ENCODE results near the gene PAX6.

The PAX6 gene

GRCh38 chr11:31809541-31809856, 1.6 kb downstream of the PAX6 start:
- TF ChIP-seq, protein P1, sequence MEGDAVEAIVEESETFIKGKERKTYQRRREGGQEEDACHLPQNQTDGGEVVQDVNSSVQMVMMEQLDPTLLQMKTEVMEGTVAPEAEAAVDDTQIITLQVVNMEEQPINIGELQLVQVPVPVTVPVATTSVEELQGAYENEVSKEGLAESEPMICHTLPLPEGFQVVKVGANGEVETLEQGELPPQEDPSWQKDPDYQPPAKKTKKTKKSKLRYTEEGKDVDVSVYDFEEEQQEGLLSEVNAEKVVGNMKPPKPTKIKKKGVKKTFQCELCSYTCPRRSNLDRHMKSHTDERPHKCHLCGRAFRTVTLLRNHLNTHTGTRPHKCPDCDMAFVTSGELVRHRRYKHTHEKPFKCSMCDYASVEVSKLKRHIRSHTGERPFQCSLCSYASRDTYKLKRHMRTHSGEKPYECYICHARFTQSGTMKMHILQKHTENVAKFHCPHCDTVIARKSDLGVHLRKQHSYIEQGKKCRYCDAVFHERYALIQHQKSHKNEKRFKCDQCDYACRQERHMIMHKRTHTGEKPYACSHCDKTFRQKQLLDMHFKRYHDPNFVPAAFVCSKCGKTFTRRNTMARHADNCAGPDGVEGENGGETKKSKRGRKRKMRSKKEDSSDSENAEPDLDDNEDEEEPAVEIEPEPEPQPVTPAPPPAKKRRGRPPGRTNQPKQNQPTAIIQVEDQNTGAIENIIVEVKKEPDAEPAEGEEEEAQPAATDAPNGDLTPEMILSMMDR (IDR thresholded peaks at IDR 0.05; ENCODE audit: extremely low read depth, insufficient read depth, missing control alignments): no peak
- in situ Hi-C loops (cut with MboI; ENCODE audit: low pct_unique_long_range_greater_than_20kb, low sequenced_read_pairs, unreplicated experiment): loop anchor here (25.0 kb wide), 1 partner anchor 628 kb away; the partner anchor contains the start of gene WT1
- peak; percentile 32 for DNase-seq (ENCODE audit: low spot score)

- peak; percentile 29 for DNase-seq (ENCODE audit: low spot score)
- TF ChIP-seq, protein P1 (IDR thresholded peaks at IDR 0.05; ENCODE audit: extremely low read depth, insufficient read depth, missing control alignments): no peak
- in situ Hi-C loops (cut with MboI; ENCODE audit: low pct_unique_long_range_greater_than_20kb, low sequenced_read_pairs, unreplicated experiment): loop anchor here (25.0 kb wide), 1 partner anchor 628 kb away; the partner anchor contains the start of gene WT1
Measured at GRCh38 chr11:31808721-31809540, 2.2 kb downstream of the PAX6 start.

- TF ChIP-seq, protein P1 (IDR thresholded peaks at IDR 0.05; ENCODE audit: extremely low read depth, insufficient read depth, missing control alignments): no peak
- DNase-seq (ENCODE audit: low spot score): peak; percentile 24
- in situ Hi-C loops (cut with MboI; ENCODE audit: low pct_unique_long_range_greater_than_20kb, low sequenced_read_pairs, unreplicated experiment): loop anchor here (25.0 kb wide), 1 partner anchor 629 kb away; the partner anchor contains the start of gene WT1
Measured at GRCh38 chr11:31807799-31808667, 3.1 kb downstream of the PAX6 start.

DNA sequence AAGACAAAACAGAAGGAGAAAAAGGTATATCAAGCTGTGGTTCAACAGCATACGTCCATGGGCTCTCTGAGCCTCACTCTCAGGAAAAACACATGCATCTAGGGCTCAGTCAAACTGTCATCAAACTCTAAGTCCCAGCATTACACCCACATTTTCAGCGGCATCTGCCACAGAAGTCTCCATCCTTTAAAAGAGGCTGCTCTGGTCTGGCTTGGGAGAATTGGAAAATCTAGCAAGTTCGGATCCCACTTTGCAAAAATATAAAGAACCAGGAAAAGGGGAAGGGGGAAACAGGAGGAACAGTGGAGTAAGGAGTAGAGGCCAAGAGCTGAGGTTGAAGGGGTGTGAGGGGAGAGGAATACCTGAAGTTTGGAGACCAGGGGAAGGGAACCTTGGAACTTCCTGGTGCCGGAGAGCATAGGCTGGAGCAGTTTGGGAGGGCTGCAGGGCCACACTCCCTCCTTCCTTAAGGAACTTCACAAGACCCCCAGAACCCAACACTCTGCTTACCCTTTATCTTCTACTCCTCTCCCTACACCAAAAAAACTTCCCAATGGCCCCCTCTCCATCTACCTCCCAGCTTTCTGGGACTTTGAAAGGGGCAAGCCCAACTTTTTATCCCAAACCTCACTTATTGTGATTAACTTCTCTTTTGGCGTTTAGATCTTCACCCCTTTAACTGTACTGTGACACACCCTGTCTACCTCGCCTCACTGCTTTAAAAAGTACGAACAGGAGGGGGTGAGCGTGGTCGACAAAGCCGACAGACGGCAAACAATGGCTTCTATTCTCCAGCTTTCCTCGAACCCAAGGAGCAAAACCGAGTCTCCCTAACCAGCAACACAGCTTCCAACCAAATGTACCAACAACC, 4.0 kb downstream of the PAX6 start:
- in situ Hi-C loops (cut with MboI; ENCODE audit: low pct_unique_long_range_greater_than_20kb, low sequenced_read_pairs, unreplicated experiment): loop anchor here (25.0 kb wide), 1 partner anchor 630 kb away; the partner anchor contains the start of gene WT1
- DNase-seq (ENCODE audit: low spot score): peak; percentile 20

DNA sequence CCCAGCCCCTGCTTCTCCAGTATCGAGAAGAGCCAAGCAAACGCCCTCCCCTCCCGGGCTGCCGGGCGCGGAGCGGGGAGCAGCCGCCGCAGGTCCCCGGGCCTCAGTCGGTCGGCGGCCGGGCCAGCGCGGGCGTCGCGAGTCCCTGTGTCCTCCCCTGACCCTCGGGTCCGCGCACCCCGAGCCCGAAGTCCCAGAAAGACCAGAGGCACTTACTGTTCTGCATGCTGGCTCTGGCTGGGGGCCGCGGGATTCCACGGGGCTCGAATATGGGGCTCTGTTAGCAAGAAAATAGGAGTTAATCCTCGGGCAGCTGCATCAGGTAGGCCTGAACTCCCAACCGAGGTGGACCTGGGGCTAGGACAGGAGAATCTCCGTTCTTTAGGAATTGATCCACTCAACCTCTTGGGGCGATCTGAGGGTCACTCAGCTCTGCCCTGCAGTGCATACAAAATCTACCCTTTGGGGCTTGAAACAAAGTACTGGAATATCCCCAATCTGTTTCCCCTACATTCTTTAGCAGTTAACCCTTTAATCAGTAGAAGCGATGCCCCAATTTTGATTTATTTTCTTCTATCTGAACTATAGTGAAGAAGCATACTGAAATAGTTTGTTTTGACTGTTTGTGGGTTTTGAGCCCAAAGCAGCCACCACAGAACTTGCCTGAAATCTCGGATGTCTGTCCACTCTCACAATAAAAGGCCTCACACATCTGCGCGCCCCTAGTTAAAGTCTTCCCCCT, 4.8 kb downstream of the PAX6 start:
- in situ Hi-C loops (cut with MboI; ENCODE audit: low pct_unique_long_range_greater_than_20kb, low sequenced_read_pairs, unreplicated experiment): loop anchor here (25.0 kb wide), 1 partner anchor 631 kb away; the partner anchor contains the start of gene WT1

More for the DNA sequence above, 4.0 kb downstream of the PAX6 start:
- TF ChIP-seq, protein P1 (IDR thresholded peaks at IDR 0.05; ENCODE audit: extremely low read depth, insufficient read depth, missing control alignments): no peak

More for the DNA sequence above, 4.8 kb downstream of the PAX6 start:
- TF ChIP-seq, protein P1 (IDR thresholded peaks at IDR 0.05; ENCODE audit: extremely low read depth, insufficient read depth, missing control alignments): no peak
- DNase-seq (ENCODE audit: low spot score): peak; percentile 36

All from GM13977 (cell line).